NCI-H2227 (cell line): ENCODE results near the gene CRACR2A.

Source experiments
- DNase-seq: peaks from one replicate; lab custom pipeline; 2025; ENCODE audit not compliant: unreplicated experiment; lab: John Stamatoyannopoulos, UW

Gene CRACR2A, protein sequence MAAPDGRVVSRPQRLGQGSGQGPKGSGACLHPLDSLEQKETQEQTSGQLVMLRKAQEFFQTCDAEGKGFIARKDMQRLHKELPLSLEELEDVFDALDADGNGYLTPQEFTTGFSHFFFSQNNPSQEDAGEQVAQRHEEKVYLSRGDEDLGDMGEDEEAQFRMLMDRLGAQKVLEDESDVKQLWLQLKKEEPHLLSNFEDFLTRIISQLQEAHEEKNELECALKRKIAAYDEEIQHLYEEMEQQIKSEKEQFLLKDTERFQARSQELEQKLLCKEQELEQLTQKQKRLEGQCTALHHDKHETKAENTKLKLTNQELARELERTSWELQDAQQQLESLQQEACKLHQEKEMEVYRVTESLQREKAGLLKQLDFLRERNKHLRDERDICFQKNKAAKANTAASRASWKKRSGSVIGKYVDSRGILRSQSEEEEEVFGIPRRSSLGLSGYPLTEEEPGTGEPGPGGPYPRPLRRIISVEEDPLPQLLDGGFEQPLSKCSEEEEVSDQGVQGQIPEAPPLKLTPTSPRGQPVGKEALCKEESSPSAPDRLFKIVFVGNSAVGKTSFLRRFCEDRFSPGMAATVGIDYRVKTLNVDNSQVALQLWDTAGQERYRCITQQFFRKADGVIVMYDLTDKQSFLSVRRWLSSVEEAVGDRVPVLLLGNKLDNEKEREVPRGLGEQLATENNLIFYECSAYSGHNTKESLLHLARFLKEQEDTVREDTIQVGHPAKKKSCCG

DNA sequence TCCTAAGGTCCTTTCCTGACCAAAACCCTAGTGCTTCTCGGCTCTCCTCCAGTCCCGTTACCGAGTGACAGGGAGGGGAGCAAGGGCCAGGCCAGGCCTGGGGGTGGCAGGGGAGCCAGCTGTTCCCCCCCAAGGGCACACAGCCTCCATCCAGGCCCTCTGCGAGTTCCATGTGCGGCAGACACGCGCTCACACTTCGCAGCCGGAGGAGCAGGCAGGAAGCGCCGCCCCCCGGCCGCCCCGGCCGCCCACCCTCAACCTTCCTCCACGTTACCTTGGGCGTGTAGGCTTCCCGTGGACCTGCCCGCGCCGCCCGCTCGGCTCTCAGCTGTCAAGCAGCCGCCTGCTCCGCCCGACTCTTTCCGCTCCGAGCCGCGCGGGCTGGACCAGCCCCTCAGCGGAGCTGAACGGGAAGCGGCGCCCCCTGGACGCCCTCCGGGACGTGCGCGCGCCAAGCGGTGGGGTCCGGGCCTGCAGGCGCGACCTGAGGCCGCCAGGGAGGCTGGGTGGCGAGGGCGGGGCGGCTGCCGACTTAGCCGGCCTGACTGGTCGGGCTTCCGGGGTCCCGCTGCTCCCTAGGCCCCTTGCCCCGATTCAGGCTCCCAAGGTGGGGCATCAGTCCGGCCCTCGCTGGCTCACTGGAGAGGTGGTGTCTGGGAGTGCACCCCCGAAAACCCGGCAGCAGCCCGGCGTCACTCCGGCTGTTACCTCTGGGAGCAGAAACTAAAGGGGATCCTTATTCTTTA is at the start of gene CRACR2A:
Gene CRACR2A, minus strand, starts transcription at position 369 of the 746 bp plus-strand sequence. CDS start 56,110 bp downstream, outside the sequence.
- peak; percentile 49 for DNase-seq

DNA sequence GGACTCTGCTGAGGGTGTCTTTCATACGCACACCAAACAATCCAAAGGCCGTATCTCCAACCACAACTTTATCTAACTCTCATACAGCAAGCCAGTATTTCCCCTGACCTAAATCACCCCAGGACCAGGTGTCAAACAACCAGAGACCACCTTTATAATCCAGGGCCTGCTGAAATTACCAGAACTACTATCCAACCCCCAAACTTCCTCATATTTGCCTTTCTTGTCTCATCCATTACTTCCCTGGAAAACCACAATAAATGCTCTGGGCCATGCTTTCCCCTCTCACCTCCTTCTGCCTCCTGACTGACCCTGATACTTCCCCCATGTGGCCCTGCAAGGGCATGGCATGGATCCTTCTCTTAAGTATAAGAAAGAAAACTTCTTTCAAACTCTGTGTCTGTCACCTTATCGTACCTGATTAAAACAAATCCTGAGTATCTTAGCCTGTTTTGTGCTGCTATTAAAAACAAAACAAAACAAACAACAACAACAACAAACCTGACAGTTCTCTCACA is 44.7 kb upstream of the CRACR2A start:
- DNase-seq: no peak

DNA sequence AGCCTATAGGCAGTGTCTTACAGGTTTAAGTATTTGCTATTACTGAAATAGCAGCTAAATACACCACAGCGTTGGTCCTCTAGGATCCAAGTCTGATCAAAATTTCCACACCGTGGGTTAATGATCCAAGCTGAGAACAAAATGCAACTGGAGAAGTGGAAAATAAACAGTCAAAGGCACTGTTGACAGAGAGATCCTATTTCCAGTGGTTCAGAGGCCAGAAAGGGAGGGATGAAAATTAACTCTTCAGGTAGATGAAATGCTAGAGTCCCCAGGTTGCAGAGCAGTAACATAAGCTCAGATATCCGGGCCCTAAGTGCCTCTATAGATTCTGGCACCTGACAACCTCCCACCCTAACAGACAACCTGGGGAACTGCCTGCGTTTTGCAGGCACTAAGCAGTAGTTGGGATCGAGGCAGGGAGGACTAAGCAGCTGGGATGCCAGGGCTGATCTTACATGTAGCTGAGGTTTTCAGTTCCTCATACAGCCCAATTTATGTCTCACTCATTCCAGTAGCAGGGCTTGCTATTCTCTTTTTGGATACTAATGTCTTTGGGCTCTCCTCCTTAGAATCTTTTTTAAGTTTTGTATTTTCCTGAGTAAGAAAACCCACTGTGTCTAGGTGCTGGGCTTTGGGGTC is 42.7 kb upstream of the CRACR2A start:
- DNase-seq: no peak

DNA sequence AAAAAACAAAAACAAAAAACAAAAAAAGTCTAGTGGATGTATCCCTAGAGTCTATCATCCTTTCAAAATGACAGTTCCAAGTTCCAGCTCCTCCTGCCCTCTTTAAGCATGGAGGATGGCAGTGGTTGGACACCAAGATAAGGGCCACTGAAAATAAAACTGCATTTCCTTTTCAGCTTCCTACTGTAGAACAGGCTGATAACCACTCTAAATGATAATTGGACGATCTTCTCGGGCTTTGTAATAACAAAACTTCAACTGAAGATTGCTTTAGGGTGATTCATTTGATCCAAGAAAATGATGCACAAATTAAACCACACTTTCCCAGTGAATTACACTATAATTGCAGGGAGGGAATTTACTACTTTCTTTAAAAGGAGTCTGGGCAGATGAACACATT is 42.2 kb upstream of the CRACR2A start:
- peak; percentile 78 for DNase-seq

DNA sequence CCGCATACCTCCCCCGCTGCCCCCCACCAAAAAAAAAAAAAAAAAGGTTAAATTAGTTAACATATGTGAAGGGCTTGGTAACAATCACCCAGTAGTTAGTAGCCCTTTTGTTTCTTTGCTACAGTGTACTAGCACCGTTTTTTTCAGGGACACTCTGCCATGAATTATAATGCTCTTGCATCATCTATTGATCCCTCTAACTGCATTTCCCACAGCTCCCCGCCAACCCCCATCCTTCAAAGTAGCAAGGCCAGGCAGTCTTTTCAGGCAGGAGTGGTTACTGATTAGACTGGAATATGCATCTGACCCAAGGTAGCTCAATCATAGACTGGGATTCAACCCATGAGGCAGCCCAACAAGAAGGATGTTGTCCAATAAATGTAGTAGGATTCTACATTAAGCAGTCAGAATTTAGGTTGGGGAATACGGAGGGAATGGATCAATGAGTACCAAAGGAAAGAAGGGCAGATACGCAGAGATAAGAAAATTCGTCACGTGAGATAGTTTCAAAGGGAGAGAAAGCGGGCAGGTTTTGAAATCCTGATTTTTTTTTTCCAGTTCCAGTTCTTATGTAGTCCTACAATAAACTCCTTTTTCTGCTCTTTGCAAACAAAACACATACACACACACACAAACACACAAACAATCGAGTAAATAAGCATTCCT is 39.8 kb upstream of the CRACR2A start:
- DNase-seq: no peak

DNA sequence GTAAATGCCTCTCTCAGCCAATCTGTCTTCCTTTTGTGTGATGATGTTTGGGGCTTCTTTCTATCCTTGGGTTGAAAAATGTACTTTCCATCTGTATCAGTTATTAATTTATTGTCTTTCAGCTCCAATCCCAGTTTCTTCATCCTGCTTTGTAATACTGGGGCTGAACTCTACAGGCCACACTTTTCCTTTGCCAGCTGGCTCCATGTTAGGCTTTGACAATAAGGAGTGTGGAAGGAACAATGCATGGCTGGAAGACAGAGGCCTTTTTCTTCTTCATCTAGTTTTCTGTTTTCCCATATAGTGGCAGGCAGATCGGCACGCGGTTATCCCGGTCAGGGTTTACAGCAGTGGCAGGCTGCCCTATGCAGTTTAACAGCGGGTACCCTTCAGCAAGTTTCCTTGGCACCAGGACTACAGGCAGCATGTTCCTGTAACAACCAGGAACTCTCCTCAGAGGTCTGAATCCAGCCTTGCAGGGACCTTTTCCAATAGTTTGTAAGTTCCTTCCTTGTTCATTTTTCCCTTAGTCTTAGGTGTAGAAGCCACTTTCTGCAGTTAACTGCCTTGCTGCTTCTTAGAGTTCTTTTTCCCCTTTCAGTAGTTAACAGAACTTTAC is 38.5 kb upstream of the CRACR2A start:
- no peak for DNase-seq

DNA sequence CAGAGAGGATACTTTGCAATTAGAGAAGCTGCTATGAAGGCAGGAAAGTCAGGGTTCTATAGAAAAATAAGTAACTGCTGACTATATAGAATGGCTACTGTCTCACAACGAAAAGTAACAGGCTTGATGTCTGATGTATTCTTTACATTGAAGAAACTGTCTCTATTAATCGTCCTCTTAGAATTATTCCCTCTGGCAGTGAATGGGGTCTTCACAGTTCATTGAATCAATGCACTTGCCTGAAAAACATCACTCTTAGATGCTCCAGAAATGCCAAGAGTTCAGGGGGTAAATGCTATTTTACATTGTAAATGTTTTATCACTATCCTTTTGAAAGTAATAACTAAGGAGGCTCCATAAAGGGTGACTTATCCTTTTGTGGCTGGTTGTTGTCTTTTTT is 37.7 kb upstream of the CRACR2A start:
- peak; percentile 38 for DNase-seq

DNA sequence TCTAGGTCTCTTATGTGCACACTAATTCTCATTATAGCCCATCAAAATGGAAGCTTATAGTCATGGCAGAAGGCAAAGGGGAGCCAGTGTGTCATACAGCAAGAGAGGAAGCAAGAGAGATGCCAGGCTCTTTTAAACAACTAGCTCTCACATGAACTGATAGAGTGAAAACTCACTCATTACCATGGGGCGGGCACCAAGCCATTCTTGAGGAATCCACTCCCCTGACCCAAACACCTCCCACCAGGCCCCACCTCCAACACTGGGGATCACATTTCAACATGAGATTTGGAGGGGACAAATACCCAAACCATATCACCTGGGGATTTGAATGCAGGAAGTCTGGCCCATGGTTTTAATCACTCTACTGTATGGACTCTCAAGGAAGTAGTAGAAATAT is 36.9 kb upstream of the CRACR2A start:
- no peak for DNase-seq

DNA sequence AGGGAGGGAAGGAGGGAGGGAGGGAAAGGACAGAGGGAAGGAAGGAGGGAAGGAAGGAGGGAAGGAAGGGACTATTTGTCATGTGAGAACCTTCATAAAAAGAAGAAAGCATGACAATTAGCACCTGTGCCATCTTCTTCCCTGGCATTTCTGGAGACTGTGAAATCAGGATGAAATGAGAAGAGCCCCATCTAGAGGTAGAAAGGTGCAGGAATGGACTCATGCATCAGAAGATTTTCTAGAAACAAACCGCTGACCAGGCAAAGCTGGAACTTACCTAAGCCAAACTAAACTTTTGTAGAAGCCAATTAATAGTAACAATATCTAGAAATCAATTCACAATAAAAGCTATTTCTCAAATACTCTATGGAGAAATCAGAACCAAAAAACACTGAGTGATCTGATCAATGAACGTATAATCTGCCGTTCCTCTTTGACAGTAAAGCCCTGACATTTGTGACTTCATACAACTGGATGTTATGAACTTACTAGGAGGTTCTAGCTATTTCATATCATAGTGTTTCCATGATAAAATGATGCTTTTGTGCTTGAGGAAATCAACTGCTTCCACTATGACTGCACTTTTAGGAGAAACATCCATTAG is 24.4 kb upstream of the CRACR2A start:
- peak; percentile 40 for DNase-seq

DNA sequence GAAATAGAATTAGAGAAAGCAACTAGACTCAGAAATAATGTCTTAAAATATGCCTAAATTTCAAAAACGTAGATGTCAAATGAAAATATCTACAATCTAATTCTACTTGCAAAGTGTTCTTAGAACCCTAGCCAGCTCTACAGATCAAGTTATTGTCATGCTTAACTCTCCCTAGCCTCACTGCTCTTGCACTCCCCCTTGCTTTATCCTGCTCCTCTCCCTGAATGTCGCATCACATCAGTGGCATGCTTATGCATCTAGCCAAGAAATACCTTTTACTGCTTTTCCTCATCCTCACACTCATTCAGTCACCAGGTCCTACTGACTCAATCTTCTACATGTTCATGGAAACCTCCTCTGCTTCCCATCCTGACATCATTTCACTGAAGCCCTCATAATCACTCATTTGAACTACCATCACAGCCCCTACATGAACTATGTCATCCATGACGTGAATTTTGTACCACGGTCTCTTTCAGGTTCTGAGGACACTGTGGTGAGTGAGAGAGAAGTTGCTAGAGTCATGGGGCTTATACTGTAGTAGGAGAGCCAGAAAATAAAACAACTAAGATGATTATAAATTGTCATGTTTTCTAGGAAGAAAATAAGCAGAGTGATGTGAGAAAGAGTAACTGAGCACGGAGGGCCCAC is 22.6 kb upstream of the CRACR2A start:
- DNase-seq: no peak

DNA sequence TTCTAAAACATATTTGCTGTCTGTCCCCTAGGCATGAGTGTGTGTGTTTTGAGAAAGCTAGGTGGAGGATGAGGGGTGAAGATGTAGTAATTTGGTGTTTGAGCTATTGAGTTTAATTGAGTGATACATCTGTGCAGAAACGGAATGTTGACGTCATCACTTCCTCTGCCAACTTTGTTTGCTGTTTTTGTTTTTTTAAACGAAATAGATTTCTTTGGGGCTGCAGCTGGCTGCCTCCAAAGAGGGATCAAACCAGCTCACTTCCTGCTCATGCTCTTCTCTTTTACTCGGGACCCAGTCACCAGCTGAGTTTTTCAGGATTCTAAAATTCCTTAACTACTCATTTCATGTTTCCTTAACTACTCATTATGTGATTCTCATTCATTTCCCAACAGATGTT is 19.5 kb upstream of the CRACR2A start:
- DNase-seq: no peak

DNA sequence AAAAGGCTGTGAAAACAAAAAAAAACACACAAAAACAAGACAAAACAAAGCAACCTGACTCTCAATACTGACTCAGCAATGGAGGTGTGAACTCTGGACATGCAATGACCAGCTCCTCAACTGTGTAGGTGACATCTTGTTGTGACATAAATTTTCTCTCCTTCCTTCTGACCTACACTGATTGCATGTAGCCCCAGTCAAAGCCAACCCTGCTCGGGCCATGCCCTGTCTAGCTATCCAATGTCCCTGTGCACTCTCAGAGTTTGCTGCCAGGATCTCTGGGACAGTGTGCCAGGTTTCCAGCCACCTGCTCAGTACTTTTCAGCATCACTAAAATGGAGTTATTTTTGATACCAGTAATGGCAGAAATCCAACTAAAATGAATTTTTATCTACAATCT is 18.9 kb upstream of the CRACR2A start:
- DNase-seq: no peak

DNA sequence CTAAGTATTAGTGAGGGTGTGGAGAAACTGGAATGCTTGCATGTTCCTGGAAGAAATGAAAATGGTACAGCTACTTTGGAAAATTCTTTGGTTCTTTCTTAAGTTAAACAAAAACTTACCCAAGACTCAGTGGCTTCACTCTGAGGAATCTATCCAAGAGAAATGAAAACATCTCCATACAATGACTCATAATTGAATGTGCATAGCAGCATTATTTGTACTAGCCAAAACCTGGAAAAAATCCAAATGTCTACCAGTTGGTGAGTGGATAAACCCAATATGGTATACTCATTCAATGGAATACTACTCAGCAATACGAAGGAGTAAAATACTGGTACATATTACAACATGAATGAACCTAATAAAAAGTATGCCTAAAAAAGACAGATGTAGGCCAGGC is 18.0 kb upstream of the CRACR2A start:
- DNase-seq: no peak

DNA sequence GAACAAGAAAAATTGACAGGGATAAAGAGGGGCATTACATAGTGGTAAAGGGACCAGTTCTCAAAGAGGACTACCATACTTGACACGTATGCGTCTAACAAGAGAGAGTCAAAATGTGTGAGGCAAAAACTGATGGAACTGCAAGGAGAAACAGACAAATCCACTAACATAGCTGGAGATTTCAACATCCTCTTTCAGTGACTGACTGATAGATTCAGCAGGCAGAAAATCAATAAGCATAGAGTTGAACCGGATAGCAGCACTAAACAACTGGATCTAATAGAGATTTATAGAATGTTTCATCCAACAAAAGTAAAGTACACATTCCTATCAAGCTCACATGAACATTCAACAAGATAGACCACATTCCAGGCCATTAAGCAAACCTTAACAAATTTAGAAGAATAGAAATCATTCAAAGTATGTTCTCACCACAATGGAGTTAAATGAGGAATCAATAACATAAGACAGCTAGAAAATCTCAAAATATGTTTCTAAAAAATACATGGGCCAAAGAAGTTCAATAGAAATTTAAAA is 16.1 kb upstream of the CRACR2A start:
- no peak for DNase-seq

DNA sequence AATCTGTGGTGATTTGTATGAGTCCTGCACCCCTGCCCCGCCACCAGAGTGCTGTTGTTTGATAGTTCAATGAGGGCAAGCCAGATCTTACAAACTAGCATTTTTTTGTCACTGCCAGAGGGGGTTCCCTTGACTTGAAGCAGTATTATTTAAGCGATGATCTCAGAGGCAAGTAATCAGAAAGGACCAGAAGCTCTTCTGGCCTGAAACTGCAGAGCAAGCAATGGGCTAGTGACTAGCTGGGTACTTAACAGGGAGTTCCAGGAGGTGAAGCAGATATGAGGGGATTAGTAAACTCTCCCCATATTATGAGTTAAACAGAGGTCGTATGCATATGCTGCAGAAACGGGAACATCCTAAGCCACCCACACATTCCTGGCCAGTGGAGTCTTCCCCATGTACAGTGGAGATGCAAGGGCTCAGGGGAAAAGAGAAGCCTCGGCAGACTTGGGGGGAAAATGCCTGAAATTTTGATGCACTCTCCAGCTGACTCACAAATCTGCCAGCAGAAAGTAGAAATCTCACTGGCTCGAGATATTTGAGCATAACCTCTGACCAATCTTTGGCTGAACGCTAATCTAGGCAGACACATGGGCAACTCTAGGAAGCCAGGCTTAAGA is 8.3 kb upstream of the CRACR2A start:
- DNase-seq: no peak

DNA sequence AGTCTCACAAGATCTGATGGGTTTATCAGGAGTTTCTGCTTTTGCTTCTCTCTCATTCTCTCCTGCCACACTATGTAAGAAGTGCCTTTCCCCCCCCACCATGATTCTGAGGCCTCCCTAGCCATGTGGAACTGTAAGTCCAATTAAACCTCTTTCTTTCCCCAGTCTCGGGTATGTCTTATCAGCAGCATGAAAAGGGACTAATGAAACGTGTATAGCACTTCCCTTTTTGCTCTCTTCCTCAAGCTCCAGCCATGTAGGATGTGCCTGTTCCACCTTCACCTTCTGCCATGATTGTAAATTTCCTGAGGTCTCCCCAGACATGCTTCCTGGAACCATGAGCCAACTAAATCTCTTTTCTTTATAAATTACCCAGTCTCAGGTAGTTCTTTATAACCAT is 7.0 kb upstream of the CRACR2A start:
- no peak for DNase-seq

DNA sequence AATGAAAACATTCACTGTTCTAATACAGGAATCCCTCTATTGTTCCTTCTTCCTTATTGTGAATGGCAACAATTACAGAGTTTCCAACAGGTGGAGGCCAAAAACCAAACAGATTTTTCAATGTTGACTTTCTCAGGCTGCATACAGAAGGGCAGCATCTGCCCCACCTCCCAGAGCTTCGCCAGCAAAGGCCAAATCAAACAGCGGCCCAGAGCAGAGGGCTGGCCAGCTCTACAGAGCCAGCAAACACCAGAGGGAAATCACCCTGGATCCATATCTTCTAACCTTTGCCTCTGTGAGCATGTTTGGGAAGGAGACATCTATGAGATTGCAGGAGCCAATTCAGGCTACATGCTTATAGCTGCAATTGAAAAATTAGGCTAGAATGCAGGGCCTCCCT is 4.4 kb upstream of the CRACR2A start:
- no peak for DNase-seq

DNA sequence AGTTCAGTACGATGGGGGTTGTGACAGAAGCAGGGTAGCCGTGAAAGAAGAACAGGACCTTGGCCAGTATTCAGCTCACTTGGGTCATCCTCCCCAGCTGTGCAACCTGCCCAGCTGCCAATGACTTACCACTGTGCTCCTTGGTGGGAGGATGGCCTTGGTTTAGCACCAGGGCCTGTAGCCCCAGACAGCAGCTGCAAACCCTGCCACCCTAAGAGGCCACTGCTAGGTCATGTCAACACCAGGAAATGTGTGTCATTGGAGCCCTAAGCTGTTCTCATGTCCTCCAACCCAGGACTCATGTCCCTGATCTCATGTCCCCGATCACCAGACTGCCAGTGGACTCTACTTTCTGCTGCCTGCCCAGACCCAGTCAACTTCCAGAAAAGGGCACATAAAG is 3.0 kb upstream of the CRACR2A start:
- DNase-seq: no peak
